Right lobe of liver (tissue), 4 donors: ENCODE results near the gene ACP3.

Experiments used
- POLR2A ChIP-seq: fragments of 450-650 bp; IDR thresholded peaks from one replicate; pipeline ENCODE4 v1.6.1; 2017; ENCODE audit warnings: antibody characterized with exemption, mild to moderate bottlenecking
- TF ChIP-seq, protein P1 (sequence below), 4 donors: fragments of 200-600 bp in 3 of 4; fragments of 450-650 bp in 1 of 4; IDR thresholded peaks; one replicate each; pipeline versions ENCODE4 v1.5.1 to v1.8.0; 2016 to 2022; ENCODE audit warnings: antibody characterized with exemption in 4 of 4, mild to moderate bottlenecking in 2 of 4
- donor health status: DM: no; HTN: no; CAD: no.
- donor health status: DM: no; HTN: no; CAD: no.
- donor health status: DM: no; HTN: yes; CAD: no.

- TF ChIP-seq, protein P1, sequence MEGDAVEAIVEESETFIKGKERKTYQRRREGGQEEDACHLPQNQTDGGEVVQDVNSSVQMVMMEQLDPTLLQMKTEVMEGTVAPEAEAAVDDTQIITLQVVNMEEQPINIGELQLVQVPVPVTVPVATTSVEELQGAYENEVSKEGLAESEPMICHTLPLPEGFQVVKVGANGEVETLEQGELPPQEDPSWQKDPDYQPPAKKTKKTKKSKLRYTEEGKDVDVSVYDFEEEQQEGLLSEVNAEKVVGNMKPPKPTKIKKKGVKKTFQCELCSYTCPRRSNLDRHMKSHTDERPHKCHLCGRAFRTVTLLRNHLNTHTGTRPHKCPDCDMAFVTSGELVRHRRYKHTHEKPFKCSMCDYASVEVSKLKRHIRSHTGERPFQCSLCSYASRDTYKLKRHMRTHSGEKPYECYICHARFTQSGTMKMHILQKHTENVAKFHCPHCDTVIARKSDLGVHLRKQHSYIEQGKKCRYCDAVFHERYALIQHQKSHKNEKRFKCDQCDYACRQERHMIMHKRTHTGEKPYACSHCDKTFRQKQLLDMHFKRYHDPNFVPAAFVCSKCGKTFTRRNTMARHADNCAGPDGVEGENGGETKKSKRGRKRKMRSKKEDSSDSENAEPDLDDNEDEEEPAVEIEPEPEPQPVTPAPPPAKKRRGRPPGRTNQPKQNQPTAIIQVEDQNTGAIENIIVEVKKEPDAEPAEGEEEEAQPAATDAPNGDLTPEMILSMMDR (IDR thresholded peaks at IDR 0.05): no peak
- no peak for TF ChIP-seq POLR2A
These were observed 33.2 kb upstream of the ACP3 start for GRCh38 chr3:132283916-132284405.
